HG03558 (cell line): ENCODE data around the gene PRKAR1A.

ENCODE experiments used
- ATAC-seq: cut with Tn5 transposase; IDR thresholded peaks from one replicate; pipeline ENCODE4 v1.9.1; 2021; ENCODE audit warnings: moderate number of reproducible peaks; ENCODE audit not compliant: unreplicated experiment; ENCODE audit errors: extremely low read depth

The PRKAR1A gene

GRCh38 chr17:68539548-68540467 is 27.6 kb downstream of the PRKAR1A start:
- ATAC-seq, result no peak

GRCh38 chr17:68540981-68541380 is 28.8 kb downstream of the PRKAR1A start:
- ATAC-seq, result no peak

GRCh38 chr17:68541816-68542215 is 29.6 kb downstream of the PRKAR1A start:
- no peak for ATAC-seq

- no peak for ATAC-seq
Measured at GRCh38 chr17:68542698-68543463, 30.7 kb downstream of the PRKAR1A start.

GRCh38 chr17:68544111-68544915 is 32.1 kb downstream of the PRKAR1A start:
- no peak for ATAC-seq

GRCh38 chr17:68556551-68556950 is 44.3 kb downstream of the PRKAR1A start:
- no peak for ATAC-seq

- ATAC-seq, result no peak
Measured at GRCh38 chr17:68559316-68559715, 47.1 kb downstream of the PRKAR1A start.

- no peak for ATAC-seq
Measured at GRCh38 chr17:68560966-68561720, 48.9 kb downstream of the PRKAR1A start.

- no peak for ATAC-seq
Measured at GRCh38 chr17:68562736-68563135, 50.5 kb downstream of the PRKAR1A start.

GRCh38 chr17:68564415-68565111 is 52.3 kb downstream of the PRKAR1A start:
- no peak for ATAC-seq

- no peak for ATAC-seq
Measured at GRCh38 chr17:68565661-68566441, 53.6 kb downstream of the PRKAR1A start.

- no peak for ATAC-seq
Measured at GRCh38 chr17:68566442-68566738, 54.2 kb downstream of the PRKAR1A start.

- no peak for ATAC-seq
Measured at GRCh38 chr17:68567035-68567434, 54.8 kb downstream of the PRKAR1A start.

GRCh38 chr17:68567581-68567980 is 55.4 kb downstream of the PRKAR1A start:
- ATAC-seq, result no peak

GRCh38 chr17:68568581-68568980 is 56.4 kb downstream of the PRKAR1A start:
- ATAC-seq, result no peak

- ATAC-seq, result no peak
Measured at GRCh38 chr17:68569346-68569745, 57.1 kb downstream of the PRKAR1A start.

GRCh38 chr17:68570526-68570925 is 58.3 kb downstream of the PRKAR1A start:
- ATAC-seq, result no peak

GRCh38 chr17:68572138-68572842 is 60.1 kb downstream of the PRKAR1A start:
- ATAC-seq, result no peak
